Measurements from ENCODE around the gene PIP4K2A. TPM values are rescaled to one million over a fixed set of nuclear protein-coding genes. Genes with fewer than 3 reads are reported as not detected.

Gene PIP4K2A
- polyA plus RNA-seq, 1 experiment: 24.1 TPM

GRCh38 chr10:22542773-22543172, 171.6 kb downstream of the PIP4K2A start:
- H3K27me3 ChIP-seq (ENCODE audit: control insufficient read depth, insufficient read depth, low read length): no peaks in the 10 kb centered on the region
- TF ChIP-seq CTCF (IDR thresholded peaks at IDR 0.05; ENCODE audit: low read depth, low read length): no peak
- no peak overlapping the region for H3K4me3 ChIP-seq (ENCODE audit: low read depth, low read length)
- H3K27ac ChIP-seq (ENCODE audit: low read depth, low read length): no peak overlapping the region
- no peak for DNase-seq (ENCODE audit: low read depth, low spot score)
- POLR2A ChIA-PET: no interaction called here
- CTCF ChIA-PET: no interaction called here
- H3K9me3 ChIP-seq (ENCODE audit: control insufficient read depth, insufficient read depth, low read length): no peaks in the 10 kb centered on the region

DNA sequence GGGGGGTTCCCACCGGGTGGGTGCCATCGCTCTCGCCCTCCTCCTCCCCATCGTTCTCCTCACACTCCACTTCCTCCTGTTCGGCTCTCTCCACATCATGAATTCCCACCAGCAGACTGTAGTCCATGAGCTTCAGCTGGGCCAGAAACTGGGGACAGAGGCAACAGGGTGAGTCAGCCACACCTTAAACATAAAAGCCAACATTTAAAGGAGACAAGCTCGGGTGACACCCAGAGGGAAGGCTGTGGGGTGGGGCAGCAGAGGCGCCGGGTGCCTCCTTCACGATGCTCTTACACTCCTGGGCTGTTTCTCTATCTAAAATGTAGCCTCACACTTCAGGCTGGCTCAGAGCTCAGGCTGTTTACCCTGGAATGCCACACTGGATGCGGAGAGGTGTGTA, 172.5 kb downstream of the PIP4K2A start:
- POLR2A ChIA-PET: no interaction called here
- CTCF ChIA-PET: interaction anchor here (1.0 kb wide), 1 partner anchor 33 kb away, joined by 3 read pairs; no protein-coding TSS in a partner anchor
- Histone ChIP-seq H3K4me3 (ENCODE audit: low read depth, low read length) (no peak overlapping the region), H3K9me3 (ENCODE audit: control insufficient read depth, insufficient read depth, low read length) (no peaks in the 10 kb centered on the region), H3K27me3 (ENCODE audit: control insufficient read depth, insufficient read depth, low read length) (no peaks in the 10 kb centered on the region), H3K27ac (ENCODE audit: low read depth, low read length) (no peak overlapping the region)
- TF ChIP-seq CTCF (IDR thresholded peaks at IDR 0.05; ENCODE audit: low read depth, low read length): no peak
- no peak for DNase-seq (ENCODE audit: low read depth, low spot score)

DNA sequence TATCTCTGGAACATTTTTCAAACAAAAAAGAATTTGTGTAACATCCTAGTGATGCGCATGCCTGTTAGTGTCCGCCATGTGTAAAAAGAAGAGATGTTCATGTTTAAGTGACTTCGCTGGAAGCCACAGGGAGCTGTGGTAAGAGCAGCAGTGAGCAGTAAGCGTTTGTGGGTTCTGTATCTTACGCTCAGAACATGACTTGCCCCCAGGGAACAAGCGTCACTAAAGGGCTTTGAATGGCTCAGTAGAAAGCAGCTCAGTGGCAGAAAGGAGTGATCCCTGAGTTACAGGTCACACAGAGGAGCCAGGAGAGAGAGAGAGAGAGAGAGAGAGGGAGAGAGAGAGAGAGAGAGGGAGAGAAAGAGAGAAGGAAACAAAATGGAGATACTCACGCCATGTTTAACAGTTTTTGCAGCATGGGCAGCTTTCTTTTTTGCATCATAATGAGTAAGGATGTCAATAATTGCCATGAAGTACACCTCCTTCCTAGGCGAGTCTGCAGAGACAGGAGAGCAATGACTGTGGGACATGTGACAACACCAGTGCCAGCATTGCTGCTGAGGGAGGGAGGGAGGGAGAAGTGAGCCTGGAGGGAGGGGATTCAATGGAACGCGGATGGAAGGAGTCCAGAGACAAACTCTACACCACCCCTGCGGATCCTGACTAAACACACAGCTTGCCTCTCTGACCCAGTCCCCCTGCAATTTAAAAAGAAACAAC, 174.6 kb downstream of the PIP4K2A start:
- no peaks in the 10 kb centered on the region for H3K27me3 ChIP-seq (ENCODE audit: control insufficient read depth, insufficient read depth, low read length)
- H3K4me3 ChIP-seq (ENCODE audit: low read depth, low read length): no peak overlapping the region
- no peak for DNase-seq (ENCODE audit: low read depth, low spot score)
- no peak for TF ChIP-seq CTCF (IDR thresholded peaks at IDR 0.05; ENCODE audit: low read depth, low read length)
- ChIA-PET CTCF (interaction anchor here (1.7 kb wide), 1 partner anchor 449 kb away, joined by 3 read pairs; no protein-coding TSS in a partner anchor), POLR2A (no interaction called here)
- H3K9me3 ChIP-seq (ENCODE audit: control insufficient read depth, insufficient read depth, low read length): no peaks in the 10 kb centered on the region
- no peak overlapping the region for H3K27ac ChIP-seq (ENCODE audit: low read depth, low read length)

GRCh38 chr10:22537810-22538209, 176.6 kb downstream of the PIP4K2A start:
- ChIA-PET CTCF (no interaction called here), POLR2A (no interaction called here)
- H3K27ac ChIP-seq (ENCODE audit: low read depth, low read length): no peak overlapping the region
- DNase-seq (ENCODE audit: low read depth, low spot score): no peak
- no peak for TF ChIP-seq CTCF (IDR thresholded peaks at IDR 0.05; ENCODE audit: low read depth, low read length)
- H3K4me3 ChIP-seq (ENCODE audit: low read depth, low read length): no peak overlapping the region
- no peaks in the 10 kb centered on the region for H3K9me3 ChIP-seq (ENCODE audit: control insufficient read depth, insufficient read depth, low read length)
- H3K27me3 ChIP-seq (ENCODE audit: control insufficient read depth, insufficient read depth, low read length): no peaks in the 10 kb centered on the region

DNA sequence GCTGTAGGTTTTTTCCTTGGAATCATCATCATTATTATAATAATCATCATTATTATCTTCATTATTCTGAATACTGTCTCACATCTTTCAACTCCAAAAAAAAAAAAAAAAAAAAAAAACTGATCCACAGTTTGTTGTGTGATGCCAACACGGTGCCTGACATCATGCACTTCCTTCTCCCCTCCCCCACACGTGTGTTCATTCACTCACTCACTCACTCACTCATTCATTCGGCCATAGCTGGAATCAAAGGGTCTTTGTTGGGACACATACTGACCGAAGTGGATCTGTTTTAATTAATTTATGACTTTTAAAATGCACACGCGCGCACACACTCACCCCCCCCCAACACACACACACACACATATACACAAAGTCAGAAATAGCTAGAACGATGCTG, 177.8 kb downstream of the PIP4K2A start:
- ChIA-PET POLR2A (no interaction called here), CTCF (no interaction called here)
- Histone ChIP-seq H3K4me3 (ENCODE audit: low read depth, low read length) (no peak overlapping the region), H3K27ac (ENCODE audit: low read depth, low read length) (no peak overlapping the region), H3K27me3 (ENCODE audit: control insufficient read depth, insufficient read depth, low read length) (no peaks in the 10 kb centered on the region), H3K9me3 (ENCODE audit: control insufficient read depth, insufficient read depth, low read length) (no peaks in the 10 kb centered on the region)
- TF ChIP-seq CTCF (IDR thresholded peaks at IDR 0.05; ENCODE audit: low read depth, low read length): no peak
- DNase-seq (ENCODE audit: low read depth, low spot score): no peak
